HUDEP-2 (cell line): ENCODE measurements around the gene CPNE1.

ENCODE experiments used
- DNase-seq, 76 experiments: peaks; one replicate each; lab custom pipeline; 2025; ENCODE audit not compliant: unreplicated experiment in 76 of 76; lab: John Stamatoyannopoulos, UW

Gene CPNE1

GRCh38 chr20:35657271-35657670 lies 7.4 kb downstream of the CPNE1 start:
- DNase-seq = no peak

- no peak for DNase-seq
These were observed 10.3 kb downstream of the CPNE1 start for GRCh38 chr20:35654415-35654814.

- DNase-seq = no peak
These were observed 10.8 kb downstream of the CPNE1 start for GRCh38 chr20:35653893-35654292.

GRCh38 chr20:35653430-35653734 lies 11.3 kb downstream of the CPNE1 start:
- no peak for DNase-seq

- DNase-seq = no peak
These were observed 11.9 kb downstream of the CPNE1 start for GRCh38 chr20:35652641-35653429.

GRCh38 chr20:35651958-35652357 lies 12.7 kb downstream of the CPNE1 start:
- no peak for DNase-seq

GRCh38 chr20:35650632-35651031 lies 14.1 kb downstream of the CPNE1 start:
- no peak for DNase-seq

- no peak for DNase-seq
These were observed 15.9 kb downstream of the CPNE1 start for GRCh38 chr20:35648836-35649235.

GRCh38 chr20:35644806-35645205 lies 19.9 kb downstream of the CPNE1 start:
- DNase-seq = no peak

GRCh38 chr20:35643045-35643444 lies 21.7 kb downstream of the CPNE1 start:
- no peak for DNase-seq

- no peak for DNase-seq
These were observed 23.0 kb downstream of the CPNE1 start for GRCh38 chr20:35641743-35642142.

- peak in 4 of 76 experiments; percentile 7 to 45 (median 16) for DNase-seq
These were observed 24.0 kb downstream of the CPNE1 start for GRCh38 chr20:35640724-35641123.

- DNase-seq = no peak
These were observed 25.9 kb downstream of the CPNE1 start for GRCh38 chr20:35638751-35639150.

- no peak for DNase-seq
These were observed 27.4 kb downstream of the CPNE1 start for GRCh38 chr20:35637276-35637675.

GRCh38 chr20:35636095-35636494 lies 28.6 kb downstream of the CPNE1 start:
- no peak for DNase-seq

GRCh38 chr20:35635652-35636051 lies 29.0 kb downstream of the CPNE1 start:
- no peak for DNase-seq

- DNase-seq = no peak
These were observed 32.1 kb downstream of the CPNE1 start for GRCh38 chr20:35632539-35633115.

GRCh38 chr20:35630636-35631035 lies 34.1 kb downstream of the CPNE1 start:
- DNase-seq = no peak

GRCh38 chr20:35629427-35630145 lies 35.1 kb downstream of the CPNE1 start:
- DNase-seq = no peak

GRCh38 chr20:35627121-35627520 lies 37.6 kb downstream of the CPNE1 start:
- no peak for DNase-seq

GRCh38 chr20:35626386-35627001 lies 38.2 kb downstream of the CPNE1 start:
- DNase-seq = no peak
